Lung (tissue), 12 donors: Measurements from ENCODE around the gene KEAP1. TPM values are rescaled to one million over a fixed set of nuclear protein-coding genes. Genes with fewer than 3 reads are reported as not detected.

Experiments
- ATAC-seq: fragments of 200-7000 bp; cut with Tn5 transposase; one replicate; pipeline ENCODE4 v1.9.1; 2020; ENCODE audit warnings: moderate number of reproducible peaks; ENCODE audit not compliant: insufficient read depth, low FRiP score
- DNase-seq, 3 donors: peaks; one replicate each; pipeline ENCODE4 v3.0.0-alpha.2; 2013 to 2017
- H3K27ac ChIP-seq, 2 donors: one replicate each; pipeline ENCODE4 v1.5.1; 2013; ENCODE audit warnings: mild to moderate bottlenecking in 2 of 2, moderate library complexity in 2 of 2, control low read depth in 1 of 2, inconsistent platforms in 1 of 2, low read depth in 1 of 2, low read length in 1 of 2
- H3K27me3 ChIP-seq, 3 donors: one replicate each; pipeline ENCODE4 v1.5.1; 2013; ENCODE audit warnings: low read length in 2 of 3; ENCODE audit not compliant: control insufficient read depth in 3 of 3, insufficient read depth in 3 of 3
- H3K36me3 ChIP-seq, 4 donors: one replicate each; pipeline ENCODE4 v1.5.1; 2013; ENCODE audit warnings: low read length in 4 of 4, mild to moderate bottlenecking in 1 of 4, moderate library complexity in 1 of 4; ENCODE audit not compliant: control insufficient read depth in 4 of 4, insufficient read depth in 4 of 4
- H3K4me1 ChIP-seq, 5 donors: one replicate each; pipeline ENCODE4 v1.5.1; 2013; ENCODE audit warnings: low read length in 5 of 5, mild to moderate bottlenecking in 2 of 5, moderate library complexity in 1 of 5; ENCODE audit not compliant: control insufficient read depth in 5 of 5, insufficient read depth in 5 of 5
- H3K4me3 ChIP-seq: one replicate; pipeline ENCODE4 v1.5.1; 2013; ENCODE audit warnings: mild to moderate bottlenecking, control low read depth, moderate library complexity
- H3K9ac ChIP-seq, 2 donors: one replicate each; pipeline ENCODE4 v1.5.1; 2013; ENCODE audit warnings: low read length in 2 of 2, control low read depth in 1 of 2; ENCODE audit not compliant: insufficient read depth in 1 of 2
- H3K9me3 ChIP-seq, 4 donors: one replicate each; pipeline ENCODE4 v1.5.1; 2013; ENCODE audit warnings: low read length in 3 of 4, mild to moderate bottlenecking in 1 of 4, moderate library complexity in 1 of 4; ENCODE audit not compliant: control insufficient read depth in 4 of 4, insufficient read depth in 3 of 4
- WGBS, 2 donors: extraction: QIAGEN DNeasy Blood & Tissue Kit; methylation state at CpG; one replicate each; pipeline ENCODE4 v1.1.7; 2013; 5-methylcytosine and 5-hydroxymethylcytosine counted together
- polyA plus RNA-seq, 2 donors: library from polyadenylated mRNA; stranded (reverse); fragments of 200-250 nt; gene quantifications; one replicate each; pipeline ENCODE4 v1.2.1, GENCODE V29; 2013
- total RNA-seq, 2 donors: library from RNA; depleted of rRNA in 1 of 2; stranded (reverse); fragments of >200 nt in 1 of 2; gene quantifications; one replicate each; pipeline ENCODE4 v1.2.1, GENCODE V29; 2014 to 2021
- TF ChIP-seq, protein P1 (sequence below): IDR thresholded peaks from 2 replicates; pipeline ENCODE4 v1.5.1; 2012; ENCODE audit warnings: mild to moderate bottlenecking; ENCODE audit errors: control extremely low read depth, extremely low read depth
- donor health status: control.
- donor health status: control.
- donor health status: Bipolar disorder and iron deficiency.
- donor health status: healthy.
- donor health status: DM: yes; HTN: yes; CAD: no.

The KEAP1 gene
- total and polyA plus RNA-seq, 4 donors: 44.8 to 73.5 (median 60.3) TPM

DNA sequence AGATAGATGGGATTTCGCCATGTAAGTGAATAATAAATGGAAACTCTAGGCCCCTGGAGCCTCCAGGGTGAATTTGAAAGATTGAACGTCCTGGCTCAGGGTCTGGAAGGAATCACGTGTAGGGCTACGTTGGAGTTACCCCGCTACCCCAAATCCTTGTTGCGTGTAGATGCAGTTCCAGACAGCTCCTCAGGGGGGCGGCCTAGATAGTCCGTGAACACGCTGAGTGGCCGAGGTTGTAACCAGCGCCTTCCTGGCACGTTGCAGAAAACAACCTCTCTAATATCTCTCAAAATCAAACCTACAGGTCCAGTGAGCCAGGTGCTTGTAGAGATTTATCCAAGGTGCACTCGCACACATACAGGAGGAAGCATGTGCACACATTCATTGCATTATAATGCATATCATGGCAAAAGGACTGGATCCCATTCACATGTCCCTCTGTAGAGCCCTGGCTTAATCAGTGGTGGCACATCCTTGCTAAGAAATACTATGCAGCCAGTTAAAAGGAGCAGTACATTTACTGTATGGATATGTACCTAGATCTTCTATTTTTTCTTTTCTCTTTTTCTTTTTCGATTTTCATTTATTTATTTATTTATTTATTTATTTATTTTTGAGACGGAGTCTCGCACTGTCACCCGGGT, 2.5 kb upstream of the KEAP1 start:
- H3K27me3 ChIP-seq: peaks cover 0 to 4% (median 0%) of the 10 kb centered on the region in 3 donors
- H3K4me1 ChIP-seq: peaks cover 0 to 9% (median 0%) of the 10 kb centered on the region in 5 donors
- no peak overlapping the region for H3K27ac ChIP-seq
- no peak overlapping the region for H3K9ac ChIP-seq
- no peak overlapping the region for H3K4me3 ChIP-seq
- H3K36me3 ChIP-seq: peaks cover 0 to 3% (median 0%) of the 10 kb centered on the region in 4 donors
- TF ChIP-seq, protein P1, sequence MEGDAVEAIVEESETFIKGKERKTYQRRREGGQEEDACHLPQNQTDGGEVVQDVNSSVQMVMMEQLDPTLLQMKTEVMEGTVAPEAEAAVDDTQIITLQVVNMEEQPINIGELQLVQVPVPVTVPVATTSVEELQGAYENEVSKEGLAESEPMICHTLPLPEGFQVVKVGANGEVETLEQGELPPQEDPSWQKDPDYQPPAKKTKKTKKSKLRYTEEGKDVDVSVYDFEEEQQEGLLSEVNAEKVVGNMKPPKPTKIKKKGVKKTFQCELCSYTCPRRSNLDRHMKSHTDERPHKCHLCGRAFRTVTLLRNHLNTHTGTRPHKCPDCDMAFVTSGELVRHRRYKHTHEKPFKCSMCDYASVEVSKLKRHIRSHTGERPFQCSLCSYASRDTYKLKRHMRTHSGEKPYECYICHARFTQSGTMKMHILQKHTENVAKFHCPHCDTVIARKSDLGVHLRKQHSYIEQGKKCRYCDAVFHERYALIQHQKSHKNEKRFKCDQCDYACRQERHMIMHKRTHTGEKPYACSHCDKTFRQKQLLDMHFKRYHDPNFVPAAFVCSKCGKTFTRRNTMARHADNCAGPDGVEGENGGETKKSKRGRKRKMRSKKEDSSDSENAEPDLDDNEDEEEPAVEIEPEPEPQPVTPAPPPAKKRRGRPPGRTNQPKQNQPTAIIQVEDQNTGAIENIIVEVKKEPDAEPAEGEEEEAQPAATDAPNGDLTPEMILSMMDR: peak; percentile 74
- WGBS, 2 donors: 27 to 29% methylated on average over 17 of the region's 17 CpGs
- peak; percentile 45 to 71 (median 63) for DNase-seq
- no peak for ATAC-seq
- no peaks in the 10 kb centered on the region for H3K9me3 ChIP-seq

DNA sequence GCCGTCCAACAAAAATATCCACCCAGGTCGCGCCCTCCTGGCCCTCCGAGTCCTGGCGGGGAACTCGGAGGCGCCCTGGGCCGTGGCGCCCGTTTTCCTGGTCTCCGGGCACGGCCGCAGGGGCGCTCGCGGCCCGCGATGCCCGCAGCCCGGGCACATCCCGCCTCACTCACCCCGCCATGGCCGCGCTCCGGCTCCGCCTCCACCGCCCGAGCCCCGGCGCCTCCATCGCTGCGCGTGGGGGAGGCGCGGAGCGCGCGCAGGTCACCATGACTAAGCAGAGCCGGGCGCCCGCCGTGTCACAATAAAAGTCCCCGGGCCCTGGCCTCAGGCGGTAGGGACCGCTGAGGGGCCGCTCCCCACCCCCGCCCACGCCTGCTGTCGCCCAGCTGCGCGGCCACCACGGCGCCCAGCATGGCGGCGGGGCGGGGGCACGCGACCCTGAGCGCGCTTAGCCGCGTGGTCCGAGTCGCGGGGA, 593 bp downstream of the KEAP1 start:
- Histone ChIP-seq H3K4me3 (peak overlapping the region; percentile 72), H3K27ac (peak overlapping the region; percentile 99), H3K9ac (peak overlapping the region in 1 of 2 donors; percentile 72), H3K36me3 (peaks cover 0 to 7% (median 6%) of the 10 kb centered on the region in 4 donors), H3K4me1 (peaks cover 0 to 15% (median 0%) of the 10 kb centered on the region in 5 donors), H3K27me3 (no peaks in the 10 kb centered on the region), H3K9me3 (no peaks in the 10 kb centered on the region)
- TF ChIP-seq, protein P1: no peak
- ATAC-seq (peak; percentile 96), DNase-seq (peak; percentile 95 to 98 (median 97))
- 0 to 1% methylated on average over 32 to 65 of the region's 65 CpGs for WGBS, 2 donors

DNA sequence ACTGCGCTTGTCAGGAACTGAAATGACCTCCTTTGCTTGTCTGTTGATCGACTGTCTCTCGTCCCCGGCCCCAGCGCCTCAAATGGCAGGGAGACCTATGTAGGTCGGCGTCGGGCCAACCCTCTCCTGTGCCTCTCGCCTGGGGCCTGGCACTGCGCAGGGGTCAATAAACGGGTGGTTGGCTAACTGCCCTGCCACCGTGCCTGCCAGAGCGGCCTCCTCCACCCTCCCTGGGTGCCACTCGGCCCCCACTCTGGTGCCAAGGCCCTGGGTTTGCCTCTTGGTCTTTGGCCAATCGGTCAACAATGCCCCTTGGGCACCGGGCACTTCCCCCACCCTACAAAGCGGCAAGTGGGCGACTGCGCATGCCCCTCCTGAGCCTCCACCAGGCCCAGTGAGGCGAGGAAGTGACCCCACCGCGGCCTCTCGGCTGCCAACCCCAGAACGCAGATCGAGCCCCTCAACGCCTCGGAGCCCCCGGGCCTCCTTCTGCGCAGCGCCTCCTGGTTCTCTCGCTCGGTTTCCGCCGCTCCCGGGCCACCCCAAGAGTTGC, 1.1 kb downstream of the KEAP1 start:
- peak overlapping the region; percentile 99 for H3K27ac ChIP-seq
- TF ChIP-seq, protein P1: no peak
- peaks cover 0 to 15% (median 0%) of the 10 kb centered on the region in 5 donors for H3K4me1 ChIP-seq
- peak overlapping the region; percentile 51 to 72 for H3K9ac ChIP-seq
- H3K4me3 ChIP-seq: peak overlapping the region; percentile 63
- ATAC-seq: peak; percentile 42
- no peaks in the 10 kb centered on the region for H3K27me3 ChIP-seq
- 0% methylated on average over 34 to 35 of the region's 35 CpGs for WGBS, 2 donors
- DNase-seq: peak; percentile 51 to 58 (median 55)
- H3K36me3 ChIP-seq: peaks cover 0 to 11% (median 8%) of the 10 kb centered on the region in 4 donors
- H3K9me3 ChIP-seq: no peaks in the 10 kb centered on the region
